GM19043 (cell line): ENCODE measurements around the gene RAD51B.

Experiments used
- ATAC-seq: cut with Tn5 transposase; IDR thresholded peaks from one replicate; pipeline ENCODE4 v1.9.1; 2021; ENCODE audit warnings: low read depth; ENCODE audit not compliant: unreplicated experiment

RAD51B gene

DNA sequence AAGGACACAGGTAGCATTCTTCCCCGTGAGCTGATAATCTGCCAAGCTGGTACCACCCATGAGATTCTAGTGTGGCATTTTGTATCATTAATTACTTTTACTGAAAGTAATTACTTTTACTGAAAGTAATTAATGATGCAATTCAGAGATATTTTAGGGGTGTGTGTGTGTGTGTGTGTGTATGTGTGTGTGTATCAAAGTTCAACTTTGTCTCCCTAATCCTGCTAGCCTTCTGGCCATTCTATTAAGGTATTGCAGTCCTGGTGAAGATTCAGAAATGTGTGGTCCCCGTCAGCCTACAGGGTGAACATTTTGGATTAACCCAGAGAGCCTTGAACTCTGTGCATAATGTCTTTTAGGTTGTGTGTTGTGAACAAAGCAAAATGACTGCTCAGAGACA is 662.4 kb downstream of the RAD51B start:
- no peak for ATAC-seq

- no peak for ATAC-seq
These were observed 663.3 kb downstream of the RAD51B start for GRCh38 chr14:68482772-68483395.

DNA sequence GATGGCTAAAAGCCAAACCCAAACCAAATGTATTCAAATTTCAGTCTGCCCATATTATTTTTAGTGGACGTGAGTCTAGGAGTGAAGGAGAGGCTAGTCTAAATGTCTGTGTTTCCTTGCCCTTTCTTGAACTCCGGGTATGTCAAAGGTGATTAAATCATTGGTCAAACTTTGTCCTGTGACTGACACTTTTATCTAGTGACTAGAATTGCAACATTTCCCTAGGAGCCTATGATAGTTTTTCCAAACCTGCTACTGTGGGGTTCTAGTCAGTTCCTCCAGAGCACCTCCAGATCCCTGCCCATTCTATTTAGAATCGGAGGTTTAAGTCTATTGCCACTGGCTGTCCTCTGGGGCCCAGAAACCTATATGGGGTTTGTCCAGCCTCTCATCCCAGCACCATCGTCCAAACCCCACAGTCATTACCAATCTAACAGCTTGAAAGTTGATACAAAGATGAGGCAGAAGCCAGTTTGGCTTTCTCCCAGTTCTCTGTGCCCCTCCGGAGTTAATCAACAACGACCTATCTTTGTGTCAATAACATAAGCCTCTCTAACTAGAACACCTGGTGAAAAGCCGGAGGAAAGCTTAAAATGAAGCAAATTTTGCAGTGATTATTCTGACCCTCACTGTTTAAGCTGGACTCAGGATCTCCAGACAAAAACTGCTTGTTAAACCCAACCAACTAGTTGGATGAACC is 666.6 kb downstream of the RAD51B start:
- no peak for ATAC-seq

GRCh38 chr14:68486809-68487208 is 667.2 kb downstream of the RAD51B start:
- ATAC-seq = no peak

DNA sequence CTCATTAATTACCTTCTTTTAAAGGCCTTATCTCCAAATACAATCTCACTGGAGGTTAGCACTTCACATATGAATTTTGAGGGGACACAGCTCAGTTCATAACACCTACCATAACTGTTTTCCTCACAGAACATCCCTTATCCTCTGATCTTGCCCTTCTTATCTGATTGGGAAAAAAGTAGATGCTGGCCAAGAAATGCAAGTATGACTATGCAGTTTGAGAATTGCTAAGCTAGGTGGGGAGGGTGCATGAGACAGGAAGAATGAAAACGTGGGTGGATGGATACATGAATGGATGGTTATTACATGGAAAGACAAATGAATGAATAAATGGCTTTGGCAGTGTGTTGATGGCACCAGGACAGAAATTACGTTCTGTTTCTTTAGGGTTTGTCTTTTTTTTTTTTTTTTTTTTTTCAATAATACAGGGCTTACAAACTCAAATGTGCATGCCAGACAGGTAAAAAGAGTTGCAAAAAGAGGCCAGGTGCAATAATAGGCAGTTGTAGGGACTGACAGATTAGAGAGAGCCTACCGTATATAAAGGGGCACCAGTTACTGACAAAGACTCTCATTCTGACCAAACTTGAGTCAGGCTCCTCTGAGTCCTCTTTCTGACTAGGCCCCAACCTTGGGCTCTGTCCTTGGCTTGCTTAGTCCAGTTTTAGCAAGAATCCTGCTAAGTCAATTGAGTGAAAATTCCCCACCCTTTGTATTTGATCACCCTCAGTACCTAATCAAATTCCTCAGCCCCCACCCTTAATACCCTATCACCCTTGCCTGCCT is 668.4 kb downstream of the RAD51B start:
- ATAC-seq = no peak

DNA sequence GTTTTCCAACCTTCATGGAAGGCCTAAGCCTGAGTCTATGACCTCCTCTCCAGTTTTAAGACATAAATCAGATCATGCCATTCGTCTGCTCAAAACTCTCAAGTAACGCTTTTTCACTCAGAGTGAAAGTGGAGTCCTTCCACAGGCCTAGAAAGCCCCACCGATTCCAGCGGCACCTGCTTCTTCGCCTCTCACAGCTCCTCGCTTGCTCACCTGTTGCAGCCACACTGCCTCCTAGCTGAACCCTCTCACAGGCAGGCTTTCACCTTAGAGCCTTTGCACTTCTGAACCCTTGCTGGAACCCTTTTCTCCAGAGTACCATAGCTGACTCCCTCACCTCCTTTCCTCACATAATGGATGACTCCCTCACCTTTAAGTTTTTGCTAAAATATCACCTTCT is 672.2 kb downstream of the RAD51B start:
- ATAC-seq = no peak

DNA sequence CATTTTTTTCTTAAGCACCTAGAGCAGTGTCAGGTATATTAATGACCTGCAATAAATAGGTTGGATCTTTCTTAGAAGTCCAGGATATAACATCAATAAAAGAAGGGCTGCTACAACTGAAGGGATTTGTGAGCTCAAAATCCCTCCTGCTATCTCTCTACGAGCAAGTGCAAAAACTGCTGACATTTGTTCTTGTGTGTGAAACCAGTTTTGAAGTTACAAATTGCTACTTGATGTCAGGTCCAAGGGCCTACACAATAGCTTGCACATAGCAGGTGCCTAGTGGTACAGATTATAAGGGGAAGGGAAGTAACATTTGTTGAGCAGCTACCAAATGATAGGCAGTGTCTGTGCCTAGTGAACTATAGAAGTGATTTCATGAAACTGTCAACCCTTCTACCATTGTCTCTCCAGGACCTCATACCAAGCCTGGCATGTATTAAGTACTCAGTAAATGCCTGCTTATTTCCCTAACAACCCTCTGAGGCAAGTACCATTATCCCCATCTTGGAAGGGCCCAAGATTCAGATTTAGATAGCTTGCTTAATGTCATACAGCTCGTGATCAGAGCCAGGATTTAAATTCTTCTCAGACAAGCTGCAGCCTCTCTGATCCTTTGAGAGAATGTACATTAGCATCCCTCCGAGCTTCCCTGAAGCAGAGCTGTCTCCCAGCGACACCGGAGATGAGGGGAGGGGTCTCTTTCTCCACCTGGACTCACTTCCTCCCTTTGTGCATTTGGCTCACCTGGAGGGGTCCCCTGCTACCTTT is 673.0 kb downstream of the RAD51B start:
- ATAC-seq = no peak

DNA sequence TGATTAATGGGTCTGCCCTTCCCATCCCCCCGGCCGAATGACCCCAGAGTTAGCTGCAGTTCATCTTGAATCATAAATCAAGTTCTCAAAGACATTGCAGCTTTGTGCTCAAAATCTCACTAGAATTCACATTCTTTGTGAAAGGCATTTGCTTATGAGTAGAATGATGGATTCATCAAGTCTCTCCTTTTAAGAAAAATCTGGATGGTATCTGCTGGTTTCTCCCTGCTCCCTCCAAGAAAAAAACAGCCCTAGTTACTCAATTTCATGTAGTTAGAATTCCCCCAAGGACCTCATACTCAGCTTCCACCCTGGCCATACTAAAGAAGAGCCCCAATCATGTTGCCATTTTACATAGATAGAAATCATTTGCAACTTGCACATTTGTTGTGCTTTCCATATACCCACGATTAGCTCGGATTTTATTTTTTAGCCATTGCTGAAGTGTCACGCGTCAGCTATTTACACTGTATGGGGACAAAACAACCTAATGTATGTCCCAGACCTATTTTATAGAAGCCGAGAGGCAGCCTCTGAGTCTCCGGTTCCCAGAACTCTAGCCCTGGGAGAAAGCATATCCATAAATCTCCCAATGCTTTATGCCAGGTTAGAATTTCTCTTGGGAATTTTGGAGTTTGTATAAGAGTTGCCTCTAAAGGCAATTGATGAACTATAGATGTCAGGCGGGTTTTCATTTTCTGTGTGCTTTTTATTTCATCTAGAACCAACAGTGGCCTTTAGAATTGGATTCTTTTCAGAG is 673.8 kb downstream of the RAD51B start:
- no peak for ATAC-seq

DNA sequence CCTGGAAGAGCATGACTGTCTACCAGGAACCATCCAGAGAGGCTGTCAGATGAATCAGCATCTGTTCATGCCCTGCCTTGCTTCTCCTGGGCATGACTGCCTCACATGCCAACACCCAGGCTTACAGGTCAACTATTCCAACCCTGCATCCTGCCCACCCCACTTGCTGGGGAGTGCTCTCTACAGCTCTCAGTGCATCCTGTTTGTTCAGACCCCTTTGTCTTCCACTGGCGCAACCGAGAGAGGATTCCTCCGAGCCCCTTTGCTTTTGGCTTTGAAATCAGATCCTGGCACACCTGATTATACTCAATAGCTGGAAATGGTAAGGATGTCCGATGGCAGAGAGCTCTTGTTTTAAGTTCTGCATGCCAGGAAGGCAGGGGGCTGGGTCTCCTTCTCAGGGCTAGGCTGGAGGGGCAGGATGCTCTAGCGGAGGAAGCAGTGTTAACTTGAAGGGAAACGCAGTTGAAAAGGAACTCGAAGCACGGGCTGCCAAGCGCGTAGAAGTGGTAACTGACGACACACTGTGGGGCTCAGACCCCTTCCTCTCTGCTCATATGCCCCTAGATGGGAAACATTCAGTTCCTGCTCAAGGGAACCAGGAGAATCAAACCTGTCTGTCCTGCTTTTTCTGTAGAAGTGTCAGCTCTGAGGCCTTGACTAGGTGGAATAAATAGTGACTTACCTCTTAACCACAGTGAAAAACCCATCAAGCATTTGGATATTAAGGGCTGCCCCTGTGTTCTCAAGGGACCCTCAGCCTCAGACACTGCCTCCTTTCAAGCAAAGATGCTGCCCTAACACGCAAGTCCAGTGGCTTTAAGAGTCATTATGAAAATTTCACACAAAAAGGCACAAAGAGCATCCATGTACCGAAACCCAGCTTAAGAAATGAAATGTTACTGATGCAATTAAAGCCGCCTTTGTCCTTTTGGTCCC is 675.8 kb downstream of the RAD51B start:
- ATAC-seq = no peak

DNA sequence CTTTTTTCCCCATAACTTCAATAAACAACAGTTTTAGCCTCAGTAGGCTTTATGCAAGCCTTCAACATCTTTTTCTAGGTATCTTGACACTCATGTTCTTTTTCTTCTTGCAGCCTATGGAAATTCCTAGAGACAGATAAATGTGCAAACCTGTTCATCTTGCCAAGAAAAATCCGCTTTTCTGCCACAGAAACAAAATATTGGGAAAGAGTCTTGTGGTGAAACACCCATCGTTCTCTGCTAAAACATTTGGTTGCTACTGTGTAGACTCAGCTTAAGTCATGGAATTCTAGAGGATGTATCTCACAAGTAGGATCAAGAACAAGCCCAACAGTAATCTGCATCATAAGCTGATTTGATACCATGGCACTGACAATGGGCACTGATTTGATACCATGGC is 677.4 kb downstream of the RAD51B start:
- ATAC-seq = no peak

GRCh38 chr14:68499451-68499850 is 679.9 kb downstream of the RAD51B start:
- ATAC-seq = no peak

DNA sequence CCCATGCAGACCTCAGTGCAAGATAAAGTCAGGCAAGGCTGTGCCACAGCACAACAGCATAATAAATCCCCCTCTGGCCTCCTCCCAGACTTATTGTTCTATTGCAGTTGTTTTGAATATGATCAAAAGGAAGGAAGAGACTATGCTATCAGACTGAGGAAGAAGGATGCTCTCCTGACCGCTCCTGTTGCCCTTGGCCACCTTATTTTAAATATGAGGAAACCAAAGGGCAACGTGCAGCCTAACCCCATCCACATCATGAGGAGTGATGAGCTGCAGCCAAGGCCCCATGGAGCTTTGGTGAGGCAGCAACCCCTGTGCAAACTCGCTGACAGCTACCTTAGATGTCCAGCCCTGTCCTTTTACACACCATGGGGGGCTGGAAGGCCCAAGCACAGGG is 681.6 kb downstream of the RAD51B start:
- ATAC-seq = no peak

- no peak for ATAC-seq
These were observed 682.1 kb downstream of the RAD51B start for GRCh38 chr14:68501614-68502052.

GRCh38 chr14:68502230-68502629 is 682.7 kb downstream of the RAD51B start:
- ATAC-seq = no peak

DNA sequence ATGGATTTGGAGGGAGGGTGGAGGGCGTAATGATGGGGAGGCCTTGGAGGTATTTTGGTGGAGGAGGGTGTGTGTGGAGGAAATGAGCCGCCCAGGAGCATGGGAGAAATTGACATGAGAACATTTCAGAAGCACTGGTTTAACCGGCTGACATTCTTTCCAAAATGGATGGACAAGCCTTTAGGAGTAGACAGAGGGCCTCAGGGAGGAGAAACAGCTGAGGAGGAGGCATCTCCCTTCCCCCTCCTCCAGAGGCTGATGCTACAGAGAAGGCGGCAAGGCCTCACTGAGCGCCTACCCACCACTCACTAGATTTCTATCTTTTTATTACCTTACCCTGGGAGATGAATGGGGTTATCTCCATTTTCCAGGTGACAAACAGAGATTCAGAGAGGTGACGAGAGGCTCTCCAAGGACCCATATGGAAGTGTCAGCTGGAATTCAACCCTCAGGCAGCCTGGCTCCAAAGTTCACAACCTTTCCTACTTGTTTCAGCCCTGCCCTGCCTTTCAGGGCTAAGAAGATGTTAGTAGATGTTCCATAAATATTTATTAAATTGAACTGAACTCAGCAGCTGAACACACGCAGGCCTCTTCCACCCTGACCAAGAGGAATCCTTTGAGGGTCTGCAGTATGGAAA is 683.7 kb downstream of the RAD51B start:
- no peak for ATAC-seq

GRCh38 chr14:68504861-68505260 is 685.3 kb downstream of the RAD51B start:
- no peak for ATAC-seq

- no peak for ATAC-seq
These were observed 686.6 kb downstream of the RAD51B start for GRCh38 chr14:68506021-68506644.
